GM12878 (cell line): ENCODE measurements around the gene MAGI2. TPM values are rescaled to one million over a fixed set of nuclear protein-coding genes. Genes with fewer than 3 reads are reported as not detected.

Experiments
- ATAC-seq: fragments of 200-7000 bp; cut with Tn5 transposase; 3 replicates; pipeline ENCODE4 v1.9.1; 2020; ENCODE audit warnings: mild to moderate bottlenecking, moderate library complexity
- BruUV-seq: library from RNA; stranded (reverse); fragments of 400-500 nt; replicated peaks from 2 replicates; lab custom pipeline; 2021; lab: Mats Ljungman, UMichigan
- CTCF ChIA-PET: fragments of 300-600 bp; sonication (Branson Sonifier 250); formaldehyde crosslinking; extraction: SDS; loops from one replicate; lab custom pipeline; 2021; ENCODE audit warnings: inconsistent platforms; lab: Yijun Ruan, JAX
- POLR2A ChIA-PET: fragments of 350-600 bp; formaldehyde crosslinking; extraction: SDS; loops from one replicate; lab custom pipeline; 2021; ENCODE audit warnings: inconsistent platforms; lab: Charles Lee
- RAD21 ChIA-PET: fragments of 300-600 bp; sonication (Branson Sonifier 250); formaldehyde crosslinking; loops from one replicate; lab custom pipeline; 2023; ENCODE audit warnings: antibody characterized with exemption; ENCODE audit not compliant: unreplicated experiment; lab: Charles Lee
- SMC1A ChIA-PET: fragments of 300-600 bp; sonication (Branson Sonifier 250); formaldehyde crosslinking; loops from one replicate; lab custom pipeline; 2023; ENCODE audit not compliant: unreplicated experiment, uncharacterized antibody; lab: Charles Lee
- DNase-seq: peaks from one replicate; pipeline ENCODE4 v3.0.0-alpha.2; 2011; ENCODE audit warnings: low read depth, low spot score
- FAIRE-seq: peaks from 3 replicates; lab custom pipeline; 2011; peaks lifted over from hg19 to GRCh38; lab: Jason Lieb, UNC
- H2AFZ ChIP-seq: 2 replicates; pipeline ENCODE4 v1.6.0; 2011; ENCODE audit warnings: low read depth, low read length, control low read depth; ENCODE audit not compliant: control insufficient read depth
- H3K27ac ChIP-seq: 2 replicates; pipeline ENCODE4 v1.5.1; 2011; ENCODE audit warnings: control low read depth; ENCODE audit not compliant: control insufficient read depth, insufficient read depth
- H3K27me3 ChIP-seq, 2 experiments: replicated peaks in 1 of 2; 2 replicates each; pipeline versions ENCODE4 v1.6.0 to v1.6.1; 2011; ENCODE audit warnings: low read length in 1 of 2; ENCODE audit not compliant: control insufficient read depth in 2 of 2, insufficient read depth in 2 of 2
- H3K36me3 ChIP-seq, 2 experiments: 2 replicates each; pipeline ENCODE4 v1.5.1; 2011; ENCODE audit warnings: low read length in 1 of 2; ENCODE audit not compliant: control insufficient read depth in 2 of 2, insufficient read depth in 2 of 2
- H3K4me1 ChIP-seq: 2 replicates; pipeline ENCODE4 v1.6.1; 2011; ENCODE audit warnings: mild to moderate bottlenecking, low read length, moderate library complexity, mixed read lengths; ENCODE audit not compliant: control insufficient read depth, insufficient read depth
- H3K4me2 ChIP-seq: 2 replicates; pipeline ENCODE4 v1.6.0; 2011; ENCODE audit warnings: control low read depth; ENCODE audit not compliant: control insufficient read depth, insufficient read depth
- H3K4me3 ChIP-seq: fragments of 200-600 bp; sonication (generic); 2 replicates; pipeline ENCODE4 v1.5.1; 2016
- H3K79me2 ChIP-seq: 2 replicates; pipeline ENCODE4 v1.6.0; 2011; ENCODE audit warnings: low read length; ENCODE audit not compliant: control insufficient read depth, insufficient read depth
- H3K9ac ChIP-seq: 2 replicates; pipeline ENCODE4 v1.8.0; 2011; ENCODE audit warnings: low read length, control low read depth, mixed read lengths; ENCODE audit not compliant: control insufficient read depth, insufficient read depth
- H3K9me3 ChIP-seq: replicated peaks from 3 replicates; pipeline ENCODE4 v1.5.1; 2011; ENCODE audit warnings: mild to moderate bottlenecking, low read length; ENCODE audit not compliant: control insufficient read depth, insufficient read depth
- H4K20me1 ChIP-seq: 2 replicates; pipeline ENCODE4 v1.6.0; 2011; ENCODE audit not compliant: control insufficient read depth, insufficient read depth
- BACH1 ChIP-seq: fragments of 450-650 bp; IDR thresholded peaks from 2 replicates; pipeline ENCODE4 v1.6.1; 2017; ENCODE audit warnings: mild to moderate bottlenecking, borderline replicate concordance
- BHLHE40 ChIP-seq, 2 experiments: fragments of 450-650 bp in 1 of 2; IDR thresholded peaks; 2 replicates each; pipeline ENCODE4 v1.6.1; 2011 to 2017; ENCODE audit warnings: low read depth in 2 of 2, borderline replicate concordance in 1 of 2, improper control_type of control experiment in 1 of 2, low read length in 1 of 2, mild to moderate bottlenecking in 1 of 2
- BRCA1 ChIP-seq: IDR thresholded peaks from 2 replicates; pipeline ENCODE4 v1.6.1; 2011; ENCODE audit warnings: low read depth, low read length, improper control_type of control experiment
- HDAC2 ChIP-seq: fragments of 200-600 bp; sonication (generic); IDR thresholded peaks from 2 replicates; pipeline ENCODE4 v1.6.1; 2017
- JUND ChIP-seq: IDR thresholded peaks from 2 replicates; pipeline ENCODE4 v1.6.1; 2012; ENCODE audit warnings: low read depth, mild to moderate bottlenecking, low read length, improper control_type of control experiment, moderate library complexity
- MLLT1 ChIP-seq: fragments of 450-650 bp; IDR thresholded peaks from 2 replicates; pipeline ENCODE4 v1.6.1; 2016; ENCODE audit warnings: mild to moderate bottlenecking
- NFYA ChIP-seq: IDR thresholded peaks from 2 replicates; pipeline ENCODE4 v1.6.1; 2011; ENCODE audit warnings: low read depth, mild to moderate bottlenecking, low read length, improper control_type of control experiment, borderline replicate concordance
- NR2C2 ChIP-seq: IDR thresholded peaks from 2 replicates; pipeline ENCODE4 v1.6.1; 2011; ENCODE audit warnings: borderline replicate concordance, low read depth; ENCODE audit not compliant: control insufficient read depth, insufficient read length
- NR2F1 ChIP-seq: fragments of 450-650 bp; conservative IDR thresholded peaks from 2 replicates; pipeline ENCODE4 v1.6.1; 2017; ENCODE audit warnings: mild to moderate bottlenecking
- SMARCA5 ChIP-seq: fragments of 450-650 bp; IDR thresholded peaks from 2 replicates; pipeline ENCODE4 v1.6.1; 2017; ENCODE audit warnings: mild to moderate bottlenecking
- SREBF2 ChIP-seq: IDR thresholded peaks from 2 replicates; pipeline ENCODE4 v1.6.1; 2012; ENCODE audit warnings: mild to moderate bottlenecking, low read length
- TCF3 ChIP-seq: IDR thresholded peaks from 2 replicates; pipeline ENCODE4 v1.6.1; 2012; ENCODE audit warnings: low read depth, mild to moderate bottlenecking, low read length, borderline replicate concordance; ENCODE audit not compliant: insufficient read depth
- YBX1 ChIP-seq: fragments of 450-650 bp; IDR thresholded peaks from 2 replicates; pipeline ENCODE4 v1.6.1; 2016; ENCODE audit warnings: antibody characterized with exemption
- ZNF274 ChIP-seq: IDR thresholded peaks from one replicate; pipeline ENCODE4 v1.8.0; 2011; ENCODE audit not compliant: insufficient read length, insufficient read depth
- ZNF384 ChIP-seq: IDR thresholded peaks from 2 replicates; pipeline ENCODE4 v1.6.1; 2012; ENCODE audit warnings: low read depth, mild to moderate bottlenecking, low read length, improper control_type of control experiment, borderline replicate concordance
- ZNF622 ChIP-seq: fragments of 450-650 bp; IDR thresholded peaks from 2 replicates; pipeline ENCODE4 v1.6.1; 2017; ENCODE audit warnings: mild to moderate bottlenecking, inconsistent platforms
- ZSCAN29 ChIP-seq: fragments of 450-650 bp; IDR thresholded peaks from 2 replicates; pipeline ENCODE4 v1.6.1; 2017; ENCODE audit warnings: mild to moderate bottlenecking, moderate library complexity
- WGBS: methylation state at CpG from one replicate; pipeline ENCODE4 v1.1.6; 2016; ENCODE audit warnings: low lambda C conversion rate; ENCODE audit not compliant: insufficient replicate concordance, insufficient coverage; ENCODE audit errors: missing lambda C conversion rate; 5-methylcytosine and 5-hydroxymethylcytosine counted together
- in situ Hi-C: fragments of 300-500 bp; cut with MboI; formaldehyde crosslinking; loops from 9 replicates; pipeline ENCODE4 v1.14.3; 2018; ENCODE audit warnings: mixed read lengths
- intact Hi-C: fragments of 100-400 bp; cut with micrococcal nuclease; formaldehyde crosslinking; loops from one replicate; pipeline ENCODE4 v1.14.2; 2022; ENCODE audit not compliant: unreplicated experiment
- polyA plus RNA-seq, 11 experiments: library from polyadenylated mRNA; depleted of rRNA in 4 of 11; unstranded in 6 of 11; stranded (reverse) in 5 of 11; fragments of >200 nt; fragmentation: Nextera tagmentation in 4 of 11; fragmentation: Illumina TruSeq in 1 of 11; extraction: Ambion mirVana in 4 of 11; extraction: Trizol in 1 of 11; gene quantifications; 1 replicate in 1 of 11; 2 replicates in 10 of 11; pipeline versions ENCODE4 v1.2.1 to v1.2.3, GENCODE V29; 2011 to 2016; ENCODE audit warnings: inconsistent platforms in 2 of 11, missing spikeins in 2 of 11, low read depth in 1 of 11
- total RNA-seq, 4 experiments: library from RNA; depleted of rRNA in 3 of 4; stranded (reverse); fragments of >200 nt in 3 of 4; fragmentation: Illumina TruSeq in 1 of 4; extraction: Trizol in 1 of 4; gene quantifications; 2 replicates each; pipeline versions ENCODE4 v1.2.1 to v1.2.3, GENCODE V29; 2013 to 2021
- TF ChIP-seq, protein P1 (sequence below): IDR thresholded peaks from 2 replicates; pipeline ENCODE4 v1.6.1; 2012; ENCODE audit warnings: low read length, inconsistent platforms
- TF ChIP-seq, protein P2 (sequence below): IDR thresholded peaks from 2 replicates; pipeline ENCODE4 v1.6.1; 2012; ENCODE audit warnings: low read depth, low read length, improper control_type of control experiment

The MAGI2 gene
- total and polyA plus RNA-seq, 10 of the 15 experiments (the other 5 are each of a cell fraction or from before 2014, with no cell fraction given), result 0.01 to 0.31 (median 0.05) TPM; not detected in 2

- no peak overlapping the region for H3K27ac ChIP-seq
- H3K4me1 ChIP-seq, result no peaks in the 10 kb centered on the region
- no peak overlapping the region for H3K4me3 ChIP-seq
- in situ Hi-C loops (no loop called here), intact Hi-C loops (no loop called here)
- H3K36me3 ChIP-seq, result no peaks in the 10 kb centered on the region
- ATAC-seq (no peak), FAIRE-seq (no peak), DNase-seq (no peak)
- 36% methylated on average over 3 of the region's 3 CpGs for WGBS
- H3K27me3 ChIP-seq, result no peaks in the 10 kb centered on the region
- ChIA-PET POLR2A (no interaction called here), RAD21 (no interaction called here), CTCF (no interaction called here), SMC1A (no interaction called here)
- H3K9me3 ChIP-seq, result no peaks in the 10 kb centered on the region
- H4K20me1 ChIP-seq, result no peaks in the 10 kb centered on the region
- no peaks in the 10 kb centered on the region for H3K79me2 ChIP-seq
- TF ChIP-seq ZNF384 (no peak), ZNF274 (no peak), BRCA1 (no peak), ZSCAN29 (no peak), NR2F1 (no peak), SMARCA5 (no peak), YBX1 (no peak), TCF3 (no peak), NR2C2 (no peak), JUND (no peak), HDAC2 (no peak), BACH1 (no peak), SREBF2 (no peak), NFYA (no peak), ZNF622 (no peak), BHLHE40 (IDR thresholded peaks at IDR 0.05; ENCODE audit: borderline replicate concordance in 1 of 2, low read depth in 2 of 2, low read length in 1 of 2) (no peak), MLLT1 (no peak)
- TF ChIP-seq, protein P1, sequence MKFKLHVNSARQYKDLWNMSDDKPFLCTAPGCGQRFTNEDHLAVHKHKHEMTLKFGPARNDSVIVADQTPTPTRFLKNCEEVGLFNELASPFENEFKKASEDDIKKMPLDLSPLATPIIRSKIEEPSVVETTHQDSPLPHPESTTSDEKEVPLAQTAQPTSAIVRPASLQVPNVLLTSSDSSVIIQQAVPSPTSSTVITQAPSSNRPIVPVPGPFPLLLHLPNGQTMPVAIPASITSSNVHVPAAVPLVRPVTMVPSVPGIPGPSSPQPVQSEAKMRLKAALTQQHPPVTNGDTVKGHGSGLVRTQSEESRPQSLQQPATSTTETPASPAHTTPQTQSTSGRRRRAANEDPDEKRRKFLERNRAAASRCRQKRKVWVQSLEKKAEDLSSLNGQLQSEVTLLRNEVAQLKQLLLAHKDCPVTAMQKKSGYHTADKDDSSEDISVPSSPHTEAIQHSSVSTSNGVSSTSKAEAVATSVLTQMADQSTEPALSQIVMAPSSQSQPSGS, result no peak
- TF ChIP-seq, protein P2, sequence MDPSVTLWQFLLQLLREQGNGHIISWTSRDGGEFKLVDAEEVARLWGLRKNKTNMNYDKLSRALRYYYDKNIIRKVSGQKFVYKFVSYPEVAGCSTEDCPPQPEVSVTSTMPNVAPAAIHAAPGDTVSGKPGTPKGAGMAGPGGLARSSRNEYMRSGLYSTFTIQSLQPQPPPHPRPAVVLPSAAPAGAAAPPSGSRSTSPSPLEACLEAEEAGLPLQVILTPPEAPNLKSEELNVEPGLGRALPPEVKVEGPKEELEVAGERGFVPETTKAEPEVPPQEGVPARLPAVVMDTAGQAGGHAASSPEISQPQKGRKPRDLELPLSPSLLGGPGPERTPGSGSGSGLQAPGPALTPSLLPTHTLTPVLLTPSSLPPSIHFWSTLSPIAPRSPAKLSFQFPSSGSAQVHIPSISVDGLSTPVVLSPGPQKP, result no peak
- H3K9ac ChIP-seq, result no peak overlapping the region
- H2AFZ ChIP-seq, result no peak overlapping the region
- BruUV-seq, result no TSS peak
- no peak overlapping the region for H3K4me2 ChIP-seq
Measured at GRCh38 chr7:78528964-78529363, 924.5 kb downstream of the MAGI2 start.
